ENCODE data around the gene SLC35E1. TPM values are rescaled to one million over a fixed set of nuclear protein-coding genes. Genes with fewer than 3 reads are reported as not detected.

The SLC35E1 gene
- polyA plus RNA-seq, 1 of the 3 experiments (the other 2 are of a cell fraction): 23.5 TPM

GRCh38 chr19:16504271-16504670 is 67.9 kb downstream of the SLC35E1 start:
- Histone ChIP-seq H3K36me3 (replicated peaks in 1 of 2; ENCODE audit: control insufficient read depth in 1 of 2, insufficient read depth in 2 of 2, low read length in 1 of 2) (peaks cover 0 to 12% of the 10 kb centered on the region in 2 experiments), H3K79me2 (ENCODE audit: insufficient read depth) (peaks cover 6% of the 10 kb centered on the region), H3K9ac (no peak overlapping the region), H3K9me3 (no peaks in the 10 kb centered on the region), H3K9me2 (no peaks in the 10 kb centered on the region), H3K27me3 (ENCODE audit: insufficient read depth) (no peaks in the 10 kb centered on the region), H3K27ac (ENCODE audit: low read depth in 2 of 2, low read length in 1 of 2) (no peak overlapping the region), H3K4me1 (ENCODE audit: control insufficient read depth in 1 of 2, insufficient read depth in 2 of 2, low read depth in 1 of 2, low read length in 1 of 2) (no peaks in the 10 kb centered on the region), H3F3A (replicated peaks; ENCODE audit: insufficient read depth) (no peaks in the 10 kb centered on the region), H4K20me1 (ENCODE audit: insufficient read depth) (no peaks in the 10 kb centered on the region), H3K4me2 (no peak overlapping the region), H2AFZ (ENCODE audit: low read depth) (no peak overlapping the region), H3K4me3 (ENCODE audit: low read depth in 2 of 2, low read length in 1 of 2) (no peak overlapping the region)
- ChIA-PET POLR2A (interaction anchor here (1.2 kb wide), 1 partner anchor 12 kb away, joined by 4 read pairs; no protein-coding TSS in a partner anchor), CTCF (interaction anchor here (1.5 kb wide), 1 partner anchor 62 kb away, joined by 6 read pairs; no protein-coding TSS in a partner anchor)
- DNase-seq: no peak
- 96% methylated on average over 3 of the region's 3 CpGs for WGBS (ENCODE audit: low lambda C conversion rate)
- TF ChIP-seq FOXM1 (IDR thresholded peaks at IDR 0.05; ENCODE audit: low read depth) (no peak), EP300 (IDR thresholded peaks at IDR 0.05; ENCODE audit: borderline replicate concordance in 1 of 2, low read depth in 1 of 2, low read length in 1 of 2) (no peak), TEAD4 (IDR thresholded peaks at IDR 0.05; ENCODE audit: borderline replicate concordance, insufficient read depth) (no peak), POLR2AphosphoS5 (IDR thresholded peaks at IDR 0.05; ENCODE audit: low read depth, low read length) (no peak), FOSL2 (IDR thresholded peaks at IDR 0.05; ENCODE audit: borderline replicate concordance, low read depth) (no peak), GABPA (IDR thresholded peaks at IDR 0.05; ENCODE audit: low read depth) (no peak), RXRA (IDR thresholded peaks at IDR 0.05; ENCODE audit: borderline replicate concordance, low read depth) (no peak), MAX (IDR thresholded peaks at IDR 0.05; ENCODE audit: low read depth) (no peak), NRF1 (IDR thresholded peaks at IDR 0.05; ENCODE audit: low read depth, low read length) (no peak), SMC3 (IDR thresholded peaks at IDR 0.05; ENCODE audit: low read depth, low read length) (no peak), EZH2phosphoT487 (IDR thresholded peaks at IDR 0.05; ENCODE audit: borderline replicate concordance, low read depth) (no peak)
- TF ChIP-seq, protein P1, sequence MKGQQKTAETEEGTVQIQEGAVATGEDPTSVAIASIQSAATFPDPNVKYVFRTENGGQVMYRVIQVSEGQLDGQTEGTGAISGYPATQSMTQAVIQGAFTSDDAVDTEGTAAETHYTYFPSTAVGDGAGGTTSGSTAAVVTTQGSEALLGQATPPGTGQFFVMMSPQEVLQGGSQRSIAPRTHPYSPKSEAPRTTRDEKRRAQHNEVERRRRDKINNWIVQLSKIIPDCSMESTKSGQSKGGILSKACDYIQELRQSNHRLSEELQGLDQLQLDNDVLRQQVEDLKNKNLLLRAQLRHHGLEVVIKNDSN (IDR thresholded peaks at IDR 0.05; ENCODE audit: borderline replicate concordance, low read depth): no peak

Small RNAs within 50 kb of the gene (small RNA-seq; reads per million reads assigned to genes)
- gene RN7SL146P: 0 reads per million in 7 experiments

Other genes starting within 250 kb of the SLC35E1 start
- gene KLF2, start 247.6 kb downstream of the SLC35E1 start, polyA plus RNA-seq (2012; rRNA removed): 2.8 and 6.9 TPM in 2 replicates
- gene EPS15L1, start 100.4 kb downstream of the SLC35E1 start, polyA plus RNA-seq (2012; rRNA removed): 16.0 and 18.7 TPM in 2 replicates
- not detected in 2 replicates for gene CALR3, start 76.2 kb downstream of the SLC35E1 start, polyA plus RNA-seq (2012; rRNA removed)
- 5.1 and 6.0 TPM in 2 replicates for gene C19orf44, start 76.0 kb downstream of the SLC35E1 start, polyA plus RNA-seq (2012; rRNA removed)
- 7.7 and 16.8 TPM in 2 replicates for gene CHERP, start 30.0 kb downstream of the SLC35E1 start, polyA plus RNA-seq (2012; rRNA removed)
- gene MED26, start 55.8 kb upstream of the SLC35E1 start, polyA plus RNA-seq (2012; rRNA removed): 3.5 and 3.8 TPM in 2 replicates
- 74.2 and 79.9 TPM in 2 replicates for gene SMIM7, start 87.7 kb upstream of the SLC35E1 start, polyA plus RNA-seq (2012; rRNA removed)
- 3.3 and 4.3 TPM in 2 replicates for gene TMEM38A, start 88.7 kb upstream of the SLC35E1 start, polyA plus RNA-seq (2012; rRNA removed)
- not detected in 2 replicates for gene NWD1, start 147.4 kb upstream of the SLC35E1 start, polyA plus RNA-seq (2012; rRNA removed)